Fibroblast of pulmonary artery (primary cell): ENCODE results near the gene POLR1C.

Experiments used
- DNase-seq: peaks from one replicate; pipeline ENCODE4 v3.0.0-alpha.2; 2010; ENCODE audit warnings: low read depth
- H3K4me3 ChIP-seq: replicated peaks from 2 replicates; pipeline ENCODE4 v1.5.1; 2011; ENCODE audit warnings: low read depth, mild to moderate bottlenecking, control low read depth, low read length, moderate library complexity
- TF ChIP-seq, protein P1 (sequence below): IDR thresholded peaks from 2 replicates; pipeline ENCODE4 v1.5.1; 2011; ENCODE audit warnings: mild to moderate bottlenecking, control low read depth, low read length, inconsistent platforms; ENCODE audit errors: missing control alignments

Gene POLR1C

GRCh38 chr6:43511824-43512415 is 5.0 kb upstream of the POLR1C start:
- DNase-seq: no peak
- H3K4me3 ChIP-seq: no peak overlapping the region
- TF ChIP-seq, protein P1, sequence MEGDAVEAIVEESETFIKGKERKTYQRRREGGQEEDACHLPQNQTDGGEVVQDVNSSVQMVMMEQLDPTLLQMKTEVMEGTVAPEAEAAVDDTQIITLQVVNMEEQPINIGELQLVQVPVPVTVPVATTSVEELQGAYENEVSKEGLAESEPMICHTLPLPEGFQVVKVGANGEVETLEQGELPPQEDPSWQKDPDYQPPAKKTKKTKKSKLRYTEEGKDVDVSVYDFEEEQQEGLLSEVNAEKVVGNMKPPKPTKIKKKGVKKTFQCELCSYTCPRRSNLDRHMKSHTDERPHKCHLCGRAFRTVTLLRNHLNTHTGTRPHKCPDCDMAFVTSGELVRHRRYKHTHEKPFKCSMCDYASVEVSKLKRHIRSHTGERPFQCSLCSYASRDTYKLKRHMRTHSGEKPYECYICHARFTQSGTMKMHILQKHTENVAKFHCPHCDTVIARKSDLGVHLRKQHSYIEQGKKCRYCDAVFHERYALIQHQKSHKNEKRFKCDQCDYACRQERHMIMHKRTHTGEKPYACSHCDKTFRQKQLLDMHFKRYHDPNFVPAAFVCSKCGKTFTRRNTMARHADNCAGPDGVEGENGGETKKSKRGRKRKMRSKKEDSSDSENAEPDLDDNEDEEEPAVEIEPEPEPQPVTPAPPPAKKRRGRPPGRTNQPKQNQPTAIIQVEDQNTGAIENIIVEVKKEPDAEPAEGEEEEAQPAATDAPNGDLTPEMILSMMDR: no peak

DNA sequence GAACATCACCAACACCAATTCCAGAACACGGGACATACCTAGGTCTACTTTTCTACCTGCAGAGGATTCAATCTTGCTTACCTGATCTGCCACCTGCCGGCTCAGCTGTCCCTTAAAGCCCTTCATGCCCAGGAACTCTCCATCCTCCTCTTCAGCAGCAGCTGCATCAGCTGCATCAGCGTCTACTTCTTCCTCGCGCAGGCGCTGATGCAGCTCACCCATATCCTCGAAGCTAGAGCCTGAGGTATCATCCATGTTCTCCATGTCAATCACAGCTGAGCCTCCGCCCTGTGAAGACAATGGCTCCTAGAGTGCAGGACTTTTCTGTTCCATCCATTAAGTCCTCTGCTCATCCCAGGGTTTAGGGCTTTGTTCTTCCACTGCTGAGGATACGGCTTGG is 1.1 kb upstream of the POLR1C start:
- TF ChIP-seq, protein P1: no peak
- DNase-seq: no peak
- peak overlapping the region; percentile 99 for H3K4me3 ChIP-seq

DNA sequence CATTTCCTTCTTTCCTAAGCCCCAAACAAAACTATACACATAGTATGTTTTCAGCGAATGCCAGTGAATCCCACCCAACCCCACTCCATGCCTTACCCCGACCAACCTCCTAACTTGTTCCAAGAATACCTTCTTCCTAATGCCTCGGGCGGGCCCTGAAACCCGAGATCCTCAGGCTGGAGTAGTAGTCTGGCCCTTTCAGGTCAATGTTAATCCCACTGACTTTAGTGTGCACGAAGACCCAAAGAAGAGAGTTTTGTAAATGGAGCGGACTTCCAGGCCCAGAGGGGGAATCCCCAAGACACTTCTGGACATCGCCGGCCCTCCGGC is 557 bp upstream of the POLR1C start:
- TF ChIP-seq, protein P1: no peak

GRCh38 chr6:43517505-43518357 is 842 bp downstream of the POLR1C start:
- TF ChIP-seq, protein P1: no peak
- H3K4me3 ChIP-seq: peak overlapping the region; percentile 99
- no peak for DNase-seq

More for the DNA sequence above, 557 bp upstream of the POLR1C start:
- DNase-seq: no peak
- peak overlapping the region; percentile 99 for H3K4me3 ChIP-seq

GRCh38 chr6:43520097-43520496 is 3.2 kb downstream of the POLR1C start:
- no peak overlapping the region for H3K4me3 ChIP-seq
- DNase-seq: no peak
- TF ChIP-seq, protein P1: no peak

- TF ChIP-seq, protein P1: no peak
- no peak overlapping the region for H3K4me3 ChIP-seq
- DNase-seq: no peak
These were observed 4.9 kb downstream of the POLR1C start for GRCh38 chr6:43521836-43522235.
